GM19351 (cell line): ENCODE results near the gene CLK4.

Source experiments
- ATAC-seq: cut with Tn5 transposase; IDR thresholded peaks from one replicate; pipeline ENCODE4 v1.9.1; 2021; ENCODE audit warnings: mild to moderate bottlenecking, moderate library complexity; ENCODE audit not compliant: unreplicated experiment

The CLK4 gene

GRCh38 chr5:178626484-178627258 lies at the start of gene CLK4:
Gene CLK4, minus strand, starts transcription at chr5:178627050. Its CDS starts 3,634 bp downstream, at chr5:178623416.
- peak; percentile 69 for ATAC-seq

DNA sequence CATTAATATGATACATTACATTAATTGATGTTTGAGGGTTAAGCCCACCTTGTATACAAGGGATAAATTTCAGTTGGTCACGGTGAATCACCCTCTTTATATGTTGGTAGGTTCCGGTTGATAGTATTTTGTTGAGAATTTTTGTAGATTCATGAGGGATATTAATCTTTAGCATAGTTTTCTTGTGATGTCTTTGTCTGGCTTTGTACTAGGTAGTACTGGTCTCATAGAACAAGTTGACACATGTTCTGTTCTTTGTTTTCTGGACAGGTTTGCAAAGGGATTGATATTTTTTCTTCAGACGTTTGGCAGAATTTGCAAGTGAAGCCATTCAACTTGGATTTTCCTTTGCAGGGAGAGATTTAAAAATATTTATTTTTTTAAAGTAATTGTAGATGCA lies 49.1 kb upstream of the CLK4 start:
- ATAC-seq: no peak

DNA sequence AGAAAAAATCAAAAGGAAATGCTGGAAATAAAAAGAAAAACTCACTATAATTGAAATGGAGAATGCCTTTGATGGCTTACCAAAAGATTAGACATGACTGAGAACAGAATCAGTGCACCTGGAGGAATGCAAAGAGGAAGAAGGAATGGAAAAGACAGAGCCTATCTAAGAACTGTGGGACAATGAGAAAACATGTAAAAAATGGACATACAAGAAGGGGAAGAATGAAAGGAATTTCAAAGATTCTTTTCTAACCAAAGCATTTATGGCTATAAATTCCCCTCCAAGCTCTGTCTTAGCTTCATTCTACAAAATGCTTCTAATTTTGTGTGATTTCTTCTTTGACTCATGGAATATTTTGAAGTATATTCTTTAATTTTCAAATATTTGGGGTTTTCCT lies 47.5 kb upstream of the CLK4 start:
- ATAC-seq: no peak

DNA sequence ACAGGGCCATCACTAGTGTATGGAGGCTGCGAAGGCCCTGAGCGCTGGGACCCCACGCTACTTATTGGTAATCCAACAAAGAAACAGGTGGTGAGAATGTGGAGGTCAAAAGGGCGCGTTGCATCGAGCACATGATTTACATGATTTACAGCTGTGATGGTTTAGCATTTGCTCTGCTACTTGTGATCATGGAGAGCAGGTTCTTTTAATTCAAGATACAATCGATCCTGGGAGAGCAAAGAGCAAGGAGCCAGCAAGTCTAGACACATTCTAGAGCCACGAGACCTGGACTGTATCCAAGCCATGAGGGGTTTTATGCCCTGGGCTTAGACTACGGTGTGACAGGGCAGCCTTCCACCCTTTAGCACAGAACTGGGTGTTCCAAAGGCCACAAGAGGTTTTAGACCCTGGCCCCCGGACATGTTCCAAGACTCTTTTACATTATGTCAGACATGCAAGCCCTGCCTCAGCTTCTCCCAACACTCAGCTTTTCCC lies 47.0 kb upstream of the CLK4 start:
- ATAC-seq: no peak

GRCh38 chr5:178672630-178673029 lies 45.8 kb upstream of the CLK4 start:
- ATAC-seq: no peak

DNA sequence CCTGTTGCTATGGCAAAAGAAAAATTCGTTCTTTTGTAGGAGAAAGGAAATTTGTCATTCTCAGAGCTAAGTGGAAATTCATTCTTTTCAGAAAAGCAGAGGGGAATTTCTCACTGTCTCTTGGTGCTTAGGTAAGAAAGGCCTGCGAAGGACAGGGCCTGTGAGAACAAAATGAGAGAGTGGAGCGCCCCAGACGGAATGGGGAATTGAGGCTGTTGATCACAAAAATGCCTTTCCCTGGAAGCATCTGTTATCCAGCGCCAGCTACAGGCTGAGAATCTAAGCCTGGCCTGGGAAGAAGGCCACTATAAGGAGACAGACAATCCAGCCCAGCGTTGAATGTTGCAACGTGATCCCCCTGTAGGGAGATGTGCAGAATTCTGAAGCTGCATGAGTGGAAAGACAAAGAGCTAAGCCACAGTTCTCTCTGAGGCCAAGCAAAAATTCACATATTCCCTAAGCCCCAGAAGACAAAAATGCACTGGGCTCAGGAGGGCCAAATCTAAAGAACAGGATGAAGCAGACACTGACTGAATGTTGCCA lies 44.8 kb upstream of the CLK4 start:
- no peak for ATAC-seq

GRCh38 chr5:178670351-178670885 lies 43.6 kb upstream of the CLK4 start:
- no peak for ATAC-seq

DNA sequence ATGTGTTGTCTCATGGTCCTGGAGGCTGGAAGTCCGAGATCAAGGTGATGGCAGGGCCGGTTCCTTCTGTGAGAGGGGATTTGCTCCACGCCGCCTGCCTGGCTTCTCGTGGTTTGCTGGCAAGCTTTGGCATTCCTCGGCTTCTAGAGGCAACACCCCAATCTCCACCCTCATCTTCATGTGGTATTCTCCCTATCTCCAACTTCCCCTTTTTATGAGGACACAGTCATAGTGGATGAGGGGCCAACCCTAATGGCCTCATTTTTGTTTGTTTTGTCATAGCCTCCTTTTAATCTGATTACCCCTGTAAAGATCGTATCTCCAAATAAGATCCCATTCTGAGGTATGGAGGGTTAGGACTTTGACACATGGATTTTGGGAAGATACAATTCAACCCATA lies 41.7 kb upstream of the CLK4 start:
- ATAC-seq: no peak

DNA sequence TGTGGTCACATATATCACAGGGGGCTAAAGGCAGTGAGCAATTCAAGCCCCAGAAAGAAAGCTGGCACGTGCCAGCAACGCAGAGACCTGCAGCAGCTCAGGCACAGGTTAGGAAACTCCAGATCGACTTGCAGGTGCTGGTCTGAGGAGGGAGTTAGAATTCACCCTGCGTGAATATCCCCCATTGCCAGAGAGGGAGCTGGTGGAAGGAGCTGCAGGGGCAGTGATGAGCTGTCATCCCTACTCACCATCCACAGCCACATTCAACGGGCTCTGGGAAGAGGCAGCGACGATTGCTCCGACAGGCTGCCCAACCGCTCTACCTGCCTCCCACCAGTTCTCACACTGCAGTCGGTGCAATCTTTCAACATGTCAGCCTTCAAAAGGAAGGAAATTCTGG lies 40.8 kb upstream of the CLK4 start:
- ATAC-seq: no peak

- ATAC-seq: no peak
These were observed 40.3 kb upstream of the CLK4 start for GRCh38 chr5:178667101-178667500.

- no peak for ATAC-seq
These were observed 37.3 kb upstream of the CLK4 start for GRCh38 chr5:178664141-178664540.

GRCh38 chr5:178662541-178662860 lies 35.7 kb upstream of the CLK4 start:
- no peak for ATAC-seq

DNA sequence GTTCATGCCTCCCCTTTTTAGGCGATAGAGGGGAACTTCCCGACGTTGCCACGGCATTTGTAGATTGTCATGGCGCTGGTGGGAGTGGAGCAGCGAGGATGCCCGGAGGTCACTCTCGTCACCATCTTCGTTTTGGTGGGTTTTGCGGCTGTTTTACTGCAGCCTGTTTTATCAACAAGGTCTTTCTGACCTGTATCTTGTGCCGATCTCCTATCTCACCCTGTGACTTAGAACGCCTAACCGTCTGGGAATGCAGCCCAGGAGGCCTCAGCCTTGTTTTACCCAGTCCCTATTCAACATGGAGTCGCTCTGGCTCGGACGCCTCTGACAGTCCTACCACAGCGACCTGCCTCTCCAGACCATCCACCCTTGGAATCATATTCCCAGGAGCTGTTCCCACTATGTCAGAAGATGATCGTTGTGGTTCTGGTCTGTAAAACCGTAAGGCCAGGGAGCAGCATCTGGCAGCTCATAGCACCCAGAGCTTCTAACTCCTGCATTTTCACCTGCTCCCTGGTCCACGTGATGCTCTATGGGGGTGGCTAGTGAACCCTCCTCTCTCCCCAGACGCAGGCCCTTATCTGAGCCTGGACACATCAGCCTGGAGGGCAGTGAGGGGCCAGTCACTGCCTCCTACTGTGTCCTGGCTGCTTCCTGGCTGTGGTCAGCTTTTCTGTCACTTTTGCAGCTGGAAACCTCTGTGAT lies 35.1 kb upstream of the CLK4 start:
- no peak for ATAC-seq

DNA sequence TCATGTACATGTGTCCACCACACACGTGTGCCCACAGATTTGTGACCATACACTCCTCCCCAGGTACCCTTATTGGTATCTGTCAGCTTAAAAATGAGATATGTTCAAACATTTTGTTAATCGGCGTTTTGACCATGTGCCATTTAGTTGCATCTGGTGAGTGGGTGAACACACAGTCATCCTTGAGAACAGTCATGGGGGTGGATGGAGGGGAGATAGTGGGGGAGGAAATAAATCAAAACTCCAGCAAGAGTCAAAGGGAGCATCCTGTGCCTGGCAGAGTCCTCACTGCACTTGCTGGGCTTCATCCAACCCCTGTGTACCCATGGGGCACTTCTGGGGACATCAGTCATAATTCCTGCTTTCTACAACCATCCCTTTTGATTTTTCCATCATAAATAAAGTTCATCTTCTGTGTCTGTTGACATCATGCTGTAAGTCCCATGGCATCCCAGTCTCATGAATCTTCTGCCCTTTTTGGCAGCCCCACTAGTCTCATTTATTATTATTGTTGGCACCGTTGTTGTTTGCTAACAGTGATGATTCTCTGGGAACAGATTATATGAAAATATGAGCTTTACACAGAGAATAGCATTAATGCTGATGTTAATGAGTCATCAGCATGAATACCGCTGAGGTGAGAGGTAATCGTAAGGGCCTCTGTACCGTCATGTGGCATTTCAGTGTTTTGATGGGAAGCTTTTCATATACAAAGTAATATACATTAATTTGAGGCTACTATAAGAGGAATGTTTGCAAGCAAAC lies 24.4 kb upstream of the CLK4 start:
- ATAC-seq: no peak

GRCh38 chr5:178650214-178650613 lies 23.4 kb upstream of the CLK4 start:
- no peak for ATAC-seq

DNA sequence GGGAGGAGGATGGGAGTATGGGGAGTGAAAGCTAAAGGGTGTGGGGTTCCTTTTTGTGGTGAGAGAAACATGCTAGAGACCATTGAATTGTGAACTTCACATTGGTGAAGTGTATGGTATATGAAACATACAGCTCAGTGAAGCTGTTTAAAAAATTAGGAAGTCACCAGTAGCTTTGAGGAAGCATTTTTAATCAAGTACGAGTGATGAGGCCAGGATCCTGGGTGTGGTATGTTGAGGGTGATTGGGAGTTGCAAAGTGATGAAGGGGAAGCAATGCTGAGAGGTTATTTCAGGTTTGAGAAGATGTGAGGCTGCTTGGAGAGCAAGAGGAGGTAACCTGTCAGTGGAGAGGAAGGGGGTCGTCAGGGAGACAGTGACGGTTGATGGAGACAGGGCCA lies 22.7 kb upstream of the CLK4 start:
- no peak for ATAC-seq

DNA sequence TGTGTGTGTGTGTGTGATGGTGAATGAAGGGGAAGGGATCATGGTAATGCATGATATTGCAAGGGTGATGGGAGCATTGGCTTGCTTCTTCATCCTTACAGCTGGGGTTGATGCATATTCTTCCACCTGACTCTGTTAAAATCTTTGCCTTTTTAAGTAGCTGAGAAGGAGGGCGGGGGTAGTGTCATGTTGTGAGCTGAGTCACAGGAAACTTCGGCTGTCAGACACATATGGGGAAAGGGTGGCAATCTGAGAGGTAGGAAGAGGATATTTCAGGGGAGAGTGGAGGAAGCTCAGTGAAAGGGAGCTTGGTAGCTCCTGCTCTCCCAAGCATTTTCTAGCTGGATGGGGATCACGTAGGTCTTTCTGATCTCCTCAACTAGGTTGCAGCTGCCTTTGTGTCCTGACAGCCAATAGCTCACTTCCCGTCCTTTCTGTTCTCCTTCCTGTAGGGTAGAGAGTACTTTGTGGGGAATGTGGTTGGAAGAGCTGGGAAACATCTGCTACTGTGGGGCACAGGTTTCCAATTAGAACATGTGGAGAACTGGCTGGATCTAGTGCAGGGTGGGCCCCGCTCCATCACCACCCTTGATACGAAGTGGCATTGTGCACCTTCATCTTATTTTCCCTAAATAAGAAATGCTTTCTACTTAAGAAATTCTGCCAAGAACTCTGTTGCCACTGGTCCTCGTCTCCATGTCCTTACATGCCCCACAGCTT lies 18.1 kb upstream of the CLK4 start:
- no peak for ATAC-seq

GRCh38 chr5:178642351-178642909 lies 15.6 kb upstream of the CLK4 start:
- ATAC-seq: no peak

- ATAC-seq: no peak
These were observed 14.9 kb upstream of the CLK4 start for GRCh38 chr5:178641711-178642110.

- no peak for ATAC-seq
These were observed 13.6 kb upstream of the CLK4 start for GRCh38 chr5:178640331-178641045.
